SK-N-DZ (cell line): ENCODE measurements around the gene TARS3.

ENCODE experiments used
- DNase-seq: peaks from one replicate; pipeline ENCODE4 v3.0.0-alpha.2; 2015; ENCODE audit warnings: low spot score

TARS3 gene

DNA sequence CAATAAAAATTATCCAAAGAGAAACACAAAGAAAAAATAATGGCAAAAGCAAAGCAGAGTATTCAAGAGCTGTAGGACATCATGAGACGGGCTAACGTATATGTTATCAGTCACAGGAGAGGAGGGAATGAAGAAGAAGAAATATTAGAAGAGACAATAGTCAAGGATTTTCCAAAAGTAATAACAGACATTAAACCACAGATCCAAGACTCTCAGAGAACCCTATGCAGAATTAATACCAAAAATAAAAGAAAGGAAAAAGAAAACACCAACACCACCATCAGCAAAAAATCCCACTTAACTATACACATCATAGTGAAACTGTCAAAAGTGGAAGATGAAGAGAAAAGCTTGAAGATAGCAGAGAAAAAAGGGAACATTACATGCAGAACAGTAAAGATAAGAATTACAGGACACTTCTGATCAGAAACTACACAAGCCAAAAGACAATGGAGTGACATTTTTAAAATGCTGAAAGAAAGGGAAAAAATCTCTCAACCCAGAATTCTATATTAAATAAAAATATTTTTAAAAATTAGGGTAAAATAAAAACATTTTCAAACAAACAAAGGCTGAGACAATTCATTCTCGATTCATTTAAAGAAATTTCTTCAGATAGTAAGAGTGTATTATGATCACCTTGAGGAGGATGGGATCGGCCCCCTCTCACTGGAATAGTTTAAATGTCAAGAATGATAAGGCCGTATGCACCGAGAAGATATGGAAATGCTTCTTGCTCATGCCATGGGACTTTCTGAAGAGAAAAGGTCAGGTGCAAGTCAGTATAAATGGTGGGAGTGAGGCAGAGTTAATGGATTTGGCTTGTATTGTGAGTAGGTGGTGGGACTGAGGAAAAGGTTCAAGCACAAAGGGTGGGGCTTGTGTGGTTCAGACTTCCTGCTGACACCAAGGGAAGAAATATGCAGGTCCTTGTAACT, 100.6 kb downstream of the TARS3 start:
- no peak for DNase-seq

DNA sequence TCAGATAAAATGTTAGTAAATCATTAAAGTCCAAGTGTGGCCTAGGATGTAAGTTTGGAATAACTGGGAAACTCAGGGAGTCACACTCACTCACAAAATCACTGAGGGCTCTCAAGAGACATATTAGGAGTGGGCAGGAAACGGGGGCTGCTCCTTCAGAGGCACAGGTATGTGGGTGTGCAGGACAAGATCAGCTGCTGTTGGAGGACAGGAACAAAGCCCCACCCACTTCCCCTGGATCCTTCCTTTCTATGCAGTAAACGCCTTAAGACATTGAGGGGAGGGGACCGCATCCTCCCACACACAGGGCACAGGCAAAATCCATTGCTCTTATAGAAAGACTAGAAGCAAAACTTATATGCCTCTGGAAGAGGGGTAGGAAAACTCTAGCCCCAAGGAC, 102.3 kb downstream of the TARS3 start:
- no peak for DNase-seq

DNA sequence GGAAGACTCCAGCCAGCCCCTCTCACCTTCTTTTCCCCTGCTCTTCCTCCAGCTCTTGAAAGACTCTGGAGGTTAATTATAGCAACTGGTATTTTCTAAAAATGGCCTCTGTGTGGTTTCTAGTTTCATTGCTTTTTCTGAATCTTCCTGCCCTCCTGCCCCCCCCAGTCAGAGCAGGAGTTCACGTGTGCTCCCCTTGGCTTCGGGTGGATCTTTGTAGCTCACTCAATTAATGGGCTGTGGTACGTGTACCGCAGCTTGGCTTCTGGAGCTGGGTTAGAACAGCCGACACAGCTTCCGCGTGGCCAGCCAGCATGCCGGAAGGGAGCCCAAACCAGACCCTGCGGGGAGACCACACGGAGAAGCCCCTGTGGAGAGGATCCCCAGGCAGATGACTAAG, 103.6 kb downstream of the TARS3 start:
- no peak for DNase-seq

- no peak for DNase-seq
Observed at GRCh38 chr15:101619615-101619865, 104.7 kb downstream of the TARS3 start.

GRCh38 chr15:101618851-101619614, 105.2 kb downstream of the TARS3 start:
- DNase-seq, result no peak

DNA sequence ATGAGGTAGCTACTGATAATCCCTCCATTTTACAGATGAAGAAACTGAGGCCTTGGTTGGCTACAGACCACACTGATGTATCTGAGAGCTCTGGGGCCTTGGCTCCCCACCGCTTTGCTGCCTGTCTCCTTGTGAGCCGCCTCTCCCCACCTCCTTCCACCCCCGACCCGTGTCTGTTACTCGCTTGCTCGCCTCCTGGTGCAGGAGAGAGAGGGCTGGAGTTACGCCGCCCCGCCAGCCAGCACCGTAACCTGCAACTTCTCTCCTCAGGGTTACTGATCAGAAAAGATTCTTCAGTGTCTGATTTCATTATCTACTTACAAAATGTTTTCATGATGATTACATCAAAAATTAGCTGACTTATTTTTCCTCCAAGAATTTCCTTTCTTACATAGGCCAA, 106.2 kb downstream of the TARS3 start:
- DNase-seq, result no peak

- DNase-seq, result no peak
Observed at GRCh38 chr15:101617390-101617965, 106.8 kb downstream of the TARS3 start.

GRCh38 chr15:101615986-101616848, 108.1 kb downstream of the TARS3 start:
- DNase-seq, result peak; percentile 49

DNA sequence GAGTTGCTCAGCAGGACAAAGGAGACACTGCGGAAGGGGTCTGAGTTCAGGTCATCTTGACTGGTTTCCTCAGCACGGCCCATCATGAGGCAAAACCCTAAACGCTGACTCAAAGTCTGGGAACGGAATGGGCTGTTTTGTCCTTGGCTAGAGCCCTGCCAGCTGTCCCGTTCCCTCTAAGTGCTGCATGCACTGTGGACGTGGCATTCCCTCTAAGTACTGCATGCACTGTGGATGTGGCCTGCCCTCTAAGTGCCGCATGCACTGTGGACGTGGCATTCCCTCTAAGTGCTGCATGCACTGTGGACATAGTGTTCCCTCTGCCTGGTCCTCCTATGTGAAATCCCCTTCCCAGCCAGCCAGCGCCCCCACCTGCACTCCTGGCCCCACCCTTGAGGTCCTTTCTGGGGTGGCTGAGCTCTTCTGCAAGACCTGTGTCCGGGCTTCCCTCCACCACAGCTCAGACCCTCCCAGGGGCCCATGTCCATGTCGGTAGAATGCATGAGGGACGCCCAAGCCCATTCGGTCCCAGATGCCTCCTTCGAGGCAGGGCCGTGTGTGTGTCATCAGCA, 108.8 kb downstream of the TARS3 start:
- no peak for DNase-seq

DNA sequence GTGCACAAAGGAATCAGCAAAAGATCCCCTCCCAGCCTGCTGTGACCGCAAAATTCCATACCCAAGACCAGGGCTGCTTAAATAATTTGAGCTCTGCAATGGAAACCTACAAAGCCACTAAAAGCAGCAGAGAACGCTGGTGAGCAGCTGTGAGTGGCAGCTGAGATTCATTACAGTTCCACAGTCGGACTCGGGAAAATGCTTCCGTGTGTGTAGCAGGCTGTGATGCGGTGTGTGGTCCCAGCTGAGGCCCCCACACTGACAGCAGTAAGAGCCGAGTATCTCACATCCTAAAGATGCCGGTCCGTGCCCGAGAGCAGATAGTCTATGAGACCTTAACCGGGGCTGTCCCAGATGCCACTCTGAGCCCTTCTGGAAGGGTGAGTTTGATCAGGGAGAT, 109.5 kb downstream of the TARS3 start:
- no peak for DNase-seq

GRCh38 chr15:101614001-101614585, 110.2 kb downstream of the TARS3 start:
- DNase-seq, result peak; percentile 91

DNA sequence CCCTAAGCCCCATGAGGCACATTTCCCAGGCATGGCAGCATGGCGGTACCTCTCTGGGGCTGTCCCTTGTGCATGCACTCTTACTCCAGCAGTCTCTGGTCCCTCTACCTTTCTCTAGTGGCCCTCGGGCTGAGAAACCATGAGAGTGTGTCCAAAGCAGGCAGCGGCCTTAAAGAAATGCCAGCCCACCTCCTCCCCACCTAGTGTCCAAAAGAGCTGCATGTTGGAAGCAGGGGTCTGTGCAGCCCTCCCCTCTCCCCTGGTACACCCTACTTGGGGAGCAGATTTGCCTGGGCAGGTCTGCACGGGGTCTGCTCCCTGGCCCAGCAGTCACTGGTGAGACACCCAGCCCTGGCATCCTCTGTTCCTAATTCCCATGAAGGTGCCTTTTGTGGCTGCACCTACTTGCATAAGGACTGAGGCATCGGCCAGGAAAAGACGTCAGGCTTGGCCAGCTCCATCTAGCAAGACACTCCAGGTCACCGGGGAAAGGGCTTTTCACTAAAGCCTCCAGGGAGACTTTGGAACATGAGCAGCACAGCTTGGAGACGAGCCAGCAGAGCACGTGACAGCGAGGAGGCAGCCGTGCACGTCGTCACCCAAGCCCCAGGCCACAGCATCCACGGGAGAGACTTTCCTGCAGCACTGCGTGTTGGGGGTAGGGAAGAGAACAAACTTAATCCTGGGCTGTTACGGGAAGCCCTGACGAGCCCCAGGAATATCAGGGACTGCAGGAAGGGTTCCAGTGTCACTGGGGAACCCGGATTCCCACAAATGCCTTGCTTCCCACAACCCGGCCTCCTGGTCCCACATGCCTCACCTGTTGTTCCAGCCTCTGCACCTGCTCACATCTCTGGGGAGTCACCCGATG, 110.9 kb downstream of the TARS3 start:
- peak; percentile 85 for DNase-seq

GRCh38 chr15:101612676-101613075, 111.6 kb downstream of the TARS3 start:
- DNase-seq, result no peak

DNA sequence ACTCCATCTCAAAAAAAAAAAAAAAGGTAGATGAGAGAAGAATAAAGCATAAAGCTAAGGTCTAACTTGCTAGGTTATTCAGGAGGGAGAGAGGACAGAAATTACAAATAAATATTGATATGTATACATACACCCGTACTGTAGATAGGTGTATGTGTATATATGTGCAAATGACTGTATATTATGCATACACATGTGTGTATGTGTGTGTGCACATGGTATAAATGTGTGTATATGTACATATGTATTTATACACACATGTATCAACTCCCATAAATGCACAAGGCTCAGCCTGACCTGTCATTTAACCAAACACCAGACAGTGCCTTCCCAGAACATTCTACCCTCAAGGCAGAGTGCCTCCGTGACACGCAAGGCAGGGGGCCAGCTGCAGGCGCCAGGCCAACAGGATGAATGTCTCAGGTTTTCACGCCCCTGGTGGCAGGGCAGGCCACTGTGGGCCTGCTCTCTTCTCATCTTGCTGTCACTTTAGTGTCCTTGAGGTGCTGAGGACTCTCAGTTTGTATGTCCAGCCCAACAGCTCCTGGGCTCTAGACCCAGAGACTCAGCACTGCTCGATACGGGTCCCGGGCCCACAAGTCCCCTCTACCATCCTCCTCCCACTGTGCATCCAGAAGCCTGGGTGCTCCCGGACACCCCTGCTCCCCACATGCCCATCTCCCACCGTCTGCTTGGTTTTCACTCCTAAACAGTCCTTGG, 112.5 kb downstream of the TARS3 start:
- no peak for DNase-seq

- DNase-seq, result no peak
Observed at GRCh38 chr15:101611007-101611406, 113.3 kb downstream of the TARS3 start.

- DNase-seq, result no peak
Observed at GRCh38 chr15:101610611-101611000, 113.7 kb downstream of the TARS3 start.

- no peak for DNase-seq
Observed at GRCh38 chr15:101609742-101610610, 114.3 kb downstream of the TARS3 start.

- no peak for DNase-seq
Observed at GRCh38 chr15:101608201-101608600, 116.1 kb downstream of the TARS3 start.
